Kidney tubule cell (primary cell): ENCODE measurements around the gene GJB4.
"Not testable (repeated sequence)": the region's sequence is repeated elsewhere in the genome, so short reads cannot be mapped to it uniquely, and the experiment has no call there.

ENCODE experiments used
- DNase-seq: peaks from one replicate; pipeline ENCODE4 v3.0.0-alpha.2; 2018; ENCODE audit warnings: low spot score

The GJB4 gene

DNA sequence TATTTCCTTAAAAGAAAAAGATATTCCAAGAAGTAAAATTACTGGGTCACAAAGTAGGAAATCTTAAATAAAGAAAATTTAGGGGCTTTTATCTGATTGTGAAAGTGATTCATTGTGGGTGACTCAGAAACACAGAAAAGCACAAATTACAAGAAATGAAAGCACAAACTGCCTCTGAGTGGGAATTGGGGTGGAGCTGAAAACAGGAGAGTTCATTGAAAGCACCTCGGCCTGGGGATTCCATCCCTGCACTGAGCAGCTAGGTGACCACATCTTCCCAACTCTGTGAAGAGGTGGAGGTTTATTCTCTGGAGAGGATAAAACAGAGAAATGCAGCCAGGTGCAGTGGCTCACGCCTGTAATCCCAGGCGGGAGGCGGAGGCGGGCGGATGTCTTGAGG lies 40.7 kb downstream of the GJB4 start:
- DNase-seq = no peak

DNA sequence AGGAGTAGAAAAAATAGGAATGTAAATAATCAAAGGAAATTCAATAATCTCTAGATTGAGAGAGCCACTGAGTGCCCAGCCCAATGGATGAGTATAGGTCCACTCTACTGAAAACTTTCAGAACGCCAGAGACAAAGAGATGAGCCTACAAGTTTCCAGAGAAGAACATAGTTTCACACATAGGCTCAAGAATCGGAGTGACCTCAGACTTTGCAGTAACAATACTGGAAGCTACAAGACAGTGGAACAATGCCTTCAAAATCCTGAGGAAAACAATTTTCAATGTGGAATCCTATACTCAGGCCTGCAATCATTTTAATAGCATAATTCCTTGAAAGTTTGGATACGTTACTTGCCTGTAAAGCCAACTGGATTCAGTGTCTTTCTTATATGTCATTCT lies 44.2 kb downstream of the GJB4 start:
- DNase-seq = no peak

DNA sequence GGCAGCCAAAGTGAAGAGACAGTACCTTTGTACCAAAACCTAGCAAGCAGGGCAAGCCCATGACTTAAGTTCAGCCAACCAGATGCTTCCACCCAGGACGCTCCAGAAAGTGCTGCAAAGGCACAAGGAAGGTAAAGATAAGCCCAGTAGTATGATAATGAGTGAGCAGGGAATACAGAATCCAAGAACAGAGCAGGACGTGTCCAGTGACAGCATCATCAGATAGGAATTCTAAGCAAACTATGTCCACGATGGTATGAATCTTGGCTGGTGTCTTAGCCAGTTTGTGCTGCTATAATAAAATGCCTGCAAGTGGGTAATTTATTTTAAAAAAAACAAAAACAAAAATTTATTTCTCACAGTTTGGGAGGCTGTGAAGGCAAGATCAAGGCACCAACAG lies 46.9 kb downstream of the GJB4 start:
- DNase-seq = peak; percentile 3

GRCh38 chr1:34808051-34808810 lies 48.7 kb downstream of the GJB4 start:
- no peak for DNase-seq

DNA sequence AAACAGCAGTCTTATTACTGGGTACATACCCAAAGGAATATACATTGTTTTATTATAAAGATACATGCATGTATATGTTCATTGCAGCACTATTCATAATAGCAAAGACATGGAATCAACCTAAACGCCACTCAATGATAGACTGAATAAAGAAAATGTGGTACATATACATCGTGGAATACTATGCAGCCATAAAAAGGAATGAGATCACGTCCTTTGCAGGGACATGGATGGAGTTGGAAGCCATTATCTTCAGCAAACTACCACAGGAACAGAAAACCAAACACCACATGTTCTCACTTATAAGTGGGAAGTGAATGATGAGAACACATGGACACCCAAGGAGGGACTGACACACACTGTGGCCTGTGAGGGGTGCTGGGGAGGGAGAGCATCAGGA lies 51.2 kb downstream of the GJB4 start:
- not testable (repeated sequence) for DNase-seq
